Fibroblast of the aortic adventitia (primary cell): ENCODE results near the gene LRRC8E. TPM values are rescaled to one million over a fixed set of nuclear protein-coding genes. Genes with fewer than 3 reads are reported as not detected.

Experiments used
- DNase-seq: peaks from one replicate; pipeline ENCODE4 v3.0.0-alpha.2; 2010; ENCODE audit warnings: low read depth
- H3K4me3 ChIP-seq: 2 replicates; pipeline ENCODE4 v1.5.1; 2011; ENCODE audit warnings: low read depth, mild to moderate bottlenecking, control low read depth, low read length, moderate library complexity
- total RNA-seq: library from RNA; depleted of rRNA; stranded (reverse); fragments of >200 nt; gene quantifications from 2 replicates; pipeline ENCODE4 v1.2.3, GENCODE V29; 2012; ENCODE audit warnings: low replicate concordance
- TF ChIP-seq, protein P1 (sequence below): IDR thresholded peaks from 2 replicates; pipeline ENCODE4 v1.5.1; 2011; ENCODE audit warnings: mild to moderate bottlenecking, low read length, control low read depth, inconsistent platforms; ENCODE audit not compliant: insufficient read depth

LRRC8E gene
- total RNA-seq, 1 donor = 5.2 TPM

GRCh38 chr19:7850000-7850813 lies 38.1 kb upstream of the LRRC8E start:
- no peak overlapping the region for H3K4me3 ChIP-seq
- no peak for DNase-seq
- TF ChIP-seq, protein P1, sequence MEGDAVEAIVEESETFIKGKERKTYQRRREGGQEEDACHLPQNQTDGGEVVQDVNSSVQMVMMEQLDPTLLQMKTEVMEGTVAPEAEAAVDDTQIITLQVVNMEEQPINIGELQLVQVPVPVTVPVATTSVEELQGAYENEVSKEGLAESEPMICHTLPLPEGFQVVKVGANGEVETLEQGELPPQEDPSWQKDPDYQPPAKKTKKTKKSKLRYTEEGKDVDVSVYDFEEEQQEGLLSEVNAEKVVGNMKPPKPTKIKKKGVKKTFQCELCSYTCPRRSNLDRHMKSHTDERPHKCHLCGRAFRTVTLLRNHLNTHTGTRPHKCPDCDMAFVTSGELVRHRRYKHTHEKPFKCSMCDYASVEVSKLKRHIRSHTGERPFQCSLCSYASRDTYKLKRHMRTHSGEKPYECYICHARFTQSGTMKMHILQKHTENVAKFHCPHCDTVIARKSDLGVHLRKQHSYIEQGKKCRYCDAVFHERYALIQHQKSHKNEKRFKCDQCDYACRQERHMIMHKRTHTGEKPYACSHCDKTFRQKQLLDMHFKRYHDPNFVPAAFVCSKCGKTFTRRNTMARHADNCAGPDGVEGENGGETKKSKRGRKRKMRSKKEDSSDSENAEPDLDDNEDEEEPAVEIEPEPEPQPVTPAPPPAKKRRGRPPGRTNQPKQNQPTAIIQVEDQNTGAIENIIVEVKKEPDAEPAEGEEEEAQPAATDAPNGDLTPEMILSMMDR = no peak

GRCh38 chr19:7850945-7851622 lies 37.2 kb upstream of the LRRC8E start:
- TF ChIP-seq, protein P1 = no peak
- DNase-seq = no peak
- no peak overlapping the region for H3K4me3 ChIP-seq

GRCh38 chr19:7851623-7852500 lies 36.4 kb upstream of the LRRC8E start:
- no peak for DNase-seq

DNA sequence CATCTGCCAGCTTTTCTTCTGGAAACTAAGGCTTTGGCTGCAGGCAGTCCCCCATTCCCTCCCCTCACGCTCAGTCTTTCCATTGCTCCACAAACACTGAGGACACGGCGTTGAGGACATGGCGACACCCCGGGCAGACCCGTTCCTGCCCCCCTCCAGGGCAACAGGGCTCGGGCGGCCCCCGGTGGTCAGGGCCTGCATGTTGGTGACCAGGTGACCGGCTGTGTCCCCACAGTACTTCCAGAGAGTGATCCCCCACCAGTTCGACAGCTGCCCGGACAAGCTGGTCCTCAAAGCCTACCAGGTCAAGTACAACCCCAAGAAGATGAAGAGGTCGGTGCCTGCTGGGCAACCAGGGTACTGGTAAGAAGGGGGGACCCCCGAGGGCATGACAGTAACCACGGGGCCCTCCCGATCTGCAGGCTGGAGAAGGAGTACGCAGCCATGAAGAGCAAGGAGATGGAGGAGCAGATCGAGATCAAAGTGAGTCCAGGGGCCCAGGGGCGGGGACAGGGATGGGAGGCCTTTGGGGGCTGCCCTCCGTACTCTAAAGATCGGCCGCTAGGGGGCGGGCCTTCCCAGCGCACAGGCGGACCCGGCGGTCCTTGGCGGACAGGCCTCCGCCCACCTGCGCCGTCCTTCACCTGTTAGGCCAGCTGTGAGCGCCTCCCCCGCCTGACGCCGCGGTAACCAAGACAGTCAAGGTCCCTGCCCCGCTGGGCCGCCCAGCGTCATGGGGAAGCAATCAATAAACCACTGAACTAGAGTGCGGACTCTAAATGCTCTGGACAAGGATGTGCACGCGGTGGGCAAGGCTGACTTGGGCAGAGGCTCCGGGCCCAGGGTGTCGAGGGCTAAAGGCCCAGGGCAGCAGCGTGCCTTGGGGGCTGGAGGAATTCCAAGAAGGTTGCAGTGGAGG lies 35.2 kb upstream of the LRRC8E start:
- TF ChIP-seq, protein P1 = peak; percentile 77
- DNase-seq = peak; percentile 48
- H3K4me3 ChIP-seq = no peak overlapping the region

More at GRCh38 chr19:7851623-7852500, 36.4 kb upstream of the LRRC8E start:
- TF ChIP-seq, protein P1 = no peak
- no peak overlapping the region for H3K4me3 ChIP-seq

- no peak overlapping the region for H3K4me3 ChIP-seq
- no peak for DNase-seq
- TF ChIP-seq, protein P1 = no peak
These were observed 34.6 kb upstream of the LRRC8E start for GRCh38 chr19:7853770-7854128.
